Mucosa of stomach (tissue), 1 donor: Measurements from ENCODE around the gene CD9.
A peak's percentile ranks its signal among the peaks of the same experiment; 100 is the strongest.

Source experiments
- H3K27me3 ChIP-seq: one replicate; pipeline ENCODE4 v1.7.0; 2013; ENCODE audit warnings: mild to moderate bottlenecking, low read length; ENCODE audit not compliant: control insufficient read depth, insufficient read depth
- H3K36me3 ChIP-seq: one replicate; pipeline ENCODE4 v1.7.0; 2013; ENCODE audit warnings: low read length; ENCODE audit not compliant: control insufficient read depth, insufficient read depth
- H3K4me1 ChIP-seq: one replicate; pipeline ENCODE4 v1.7.0; 2013; ENCODE audit warnings: mild to moderate bottlenecking, low read length; ENCODE audit not compliant: control insufficient read depth, insufficient read depth
- H3K4me3 ChIP-seq: one replicate; pipeline ENCODE4 v1.7.0; 2013; ENCODE audit warnings: low read length
- H3K9ac ChIP-seq: one replicate; pipeline ENCODE4 v1.7.0; 2013; ENCODE audit warnings: mild to moderate bottlenecking, low read length, moderate library complexity
- H3K9me3 ChIP-seq: one replicate; pipeline ENCODE4 v1.7.0; 2013; ENCODE audit warnings: mild to moderate bottlenecking, low read length, moderate library complexity; ENCODE audit not compliant: control insufficient read depth
- donor health status: Pancreatic carcinoma.

The CD9 gene

GRCh38 chr12:6268484-6269157, 68.4 kb downstream of the CD9 start:
- Histone ChIP-seq H3K27me3 (no peaks in the 10 kb centered on the region), H3K9ac (no peak overlapping the region), H3K36me3 (no peaks in the 10 kb centered on the region), H3K9me3 (no peaks in the 10 kb centered on the region), H3K4me1 (peaks cover 25% of the 10 kb centered on the region), H3K4me3 (no peak overlapping the region)

DNA sequence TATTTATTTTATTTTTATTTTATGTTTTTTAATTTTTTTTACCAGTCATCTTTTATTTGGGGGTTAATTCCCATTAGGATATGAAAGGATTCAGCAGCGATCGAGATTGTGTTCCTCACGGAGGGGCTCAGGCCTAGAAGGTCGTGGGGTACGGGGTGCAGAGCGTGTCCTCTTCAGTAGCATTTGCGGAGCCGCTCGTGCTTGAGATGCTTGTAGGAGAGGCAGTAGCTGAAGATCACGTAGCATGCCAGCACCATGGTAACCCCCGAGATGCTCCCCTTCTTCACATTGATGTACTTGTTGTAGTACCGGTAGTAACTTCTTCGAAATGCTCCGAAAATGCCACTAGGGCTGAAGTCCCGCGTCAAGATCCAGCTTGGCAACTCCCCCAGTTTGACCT, 69.8 kb downstream of the CD9 start:
- Histone ChIP-seq H3K36me3 (no peaks in the 10 kb centered on the region), H3K4me1 (peaks cover 22% of the 10 kb centered on the region), H3K4me3 (no peak overlapping the region), H3K9me3 (no peaks in the 10 kb centered on the region), H3K27me3 (no peaks in the 10 kb centered on the region), H3K9ac (no peak overlapping the region)

DNA sequence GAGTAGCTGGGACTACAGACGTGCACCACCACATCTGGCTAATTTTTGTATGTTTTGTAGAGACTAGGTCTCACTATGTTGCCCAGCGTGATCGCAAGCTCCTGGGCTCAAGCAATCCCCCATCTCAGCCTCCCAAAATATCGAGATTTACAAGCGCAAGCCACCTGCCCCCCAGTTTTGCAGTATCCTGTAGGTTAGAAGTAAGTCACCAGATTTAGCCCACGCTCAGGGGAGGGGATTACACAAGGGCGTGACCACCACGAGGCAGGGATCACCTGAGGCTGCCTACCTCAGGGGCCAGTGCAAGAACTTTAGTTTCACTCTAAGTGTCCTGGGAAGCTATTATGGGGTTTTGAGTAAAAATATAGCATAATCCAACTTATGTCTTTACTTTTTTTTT, 71.1 kb downstream of the CD9 start:
- Histone ChIP-seq H3K9ac (no peak overlapping the region), H3K4me1 (peaks cover 22% of the 10 kb centered on the region), H3K4me3 (no peak overlapping the region)

DNA sequence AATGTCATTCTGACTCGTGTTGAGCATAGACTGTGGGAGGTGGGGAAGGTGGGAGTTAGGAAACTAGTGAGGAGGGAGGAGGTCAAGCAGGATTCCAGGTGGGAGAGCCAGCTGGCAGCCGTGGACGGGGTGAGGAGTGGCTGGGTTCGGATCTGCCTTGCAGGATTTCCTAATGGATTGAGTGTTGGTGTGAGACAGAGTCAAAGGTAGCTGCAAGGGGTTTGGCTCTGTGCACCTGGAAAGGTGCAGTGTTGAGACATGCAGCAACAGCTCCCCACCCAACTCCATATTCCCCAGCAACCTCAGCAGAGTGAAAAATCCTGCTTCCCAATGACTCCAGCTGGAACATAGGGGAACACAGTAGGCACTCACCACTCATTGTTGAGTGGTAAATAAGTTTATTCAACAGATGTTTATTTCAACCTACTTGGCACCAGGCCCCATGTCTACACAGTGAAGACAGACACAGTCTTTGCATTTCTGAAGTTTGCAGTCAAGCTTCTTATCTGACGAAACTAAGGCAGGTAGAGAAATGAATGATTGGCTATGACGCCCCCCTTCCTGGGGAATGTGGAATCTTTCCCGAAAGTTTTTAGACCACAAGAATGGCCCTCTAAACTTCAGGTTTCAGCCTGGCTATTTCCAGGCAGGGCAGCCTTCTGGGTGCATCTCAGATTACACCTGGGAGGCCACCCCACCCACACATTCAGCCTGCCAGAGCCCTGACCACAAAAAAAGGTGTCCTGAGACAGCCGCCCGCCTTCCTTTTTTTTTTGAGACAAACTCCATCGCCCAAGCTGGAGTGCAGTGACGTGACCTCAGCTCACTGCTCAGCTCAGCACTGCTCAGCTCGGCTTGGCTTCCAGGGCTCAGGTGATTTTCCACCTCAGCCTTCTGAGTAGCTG, 72.4 kb downstream of the CD9 start:
- Histone ChIP-seq H3K4me1 (peaks cover 27% of the 10 kb centered on the region), H3K36me3 (no peaks in the 10 kb centered on the region), H3K4me3 (no peak overlapping the region), H3K27me3 (no peaks in the 10 kb centered on the region), H3K9ac (peak overlapping the region; percentile 25), H3K9me3 (no peaks in the 10 kb centered on the region)

More for the DNA sequence above, 71.1 kb downstream of the CD9 start:
- Histone ChIP-seq H3K9me3 (no peaks in the 10 kb centered on the region), H3K27me3 (no peaks in the 10 kb centered on the region), H3K36me3 (no peaks in the 10 kb centered on the region)

GRCh38 chr12:6273205-6273540, 73.0 kb downstream of the CD9 start:
- Histone ChIP-seq H3K9ac (no peak overlapping the region), H3K9me3 (no peaks in the 10 kb centered on the region), H3K27me3 (no peaks in the 10 kb centered on the region), H3K36me3 (no peaks in the 10 kb centered on the region), H3K4me3 (no peak overlapping the region), H3K4me1 (peaks cover 32% of the 10 kb centered on the region)

DNA sequence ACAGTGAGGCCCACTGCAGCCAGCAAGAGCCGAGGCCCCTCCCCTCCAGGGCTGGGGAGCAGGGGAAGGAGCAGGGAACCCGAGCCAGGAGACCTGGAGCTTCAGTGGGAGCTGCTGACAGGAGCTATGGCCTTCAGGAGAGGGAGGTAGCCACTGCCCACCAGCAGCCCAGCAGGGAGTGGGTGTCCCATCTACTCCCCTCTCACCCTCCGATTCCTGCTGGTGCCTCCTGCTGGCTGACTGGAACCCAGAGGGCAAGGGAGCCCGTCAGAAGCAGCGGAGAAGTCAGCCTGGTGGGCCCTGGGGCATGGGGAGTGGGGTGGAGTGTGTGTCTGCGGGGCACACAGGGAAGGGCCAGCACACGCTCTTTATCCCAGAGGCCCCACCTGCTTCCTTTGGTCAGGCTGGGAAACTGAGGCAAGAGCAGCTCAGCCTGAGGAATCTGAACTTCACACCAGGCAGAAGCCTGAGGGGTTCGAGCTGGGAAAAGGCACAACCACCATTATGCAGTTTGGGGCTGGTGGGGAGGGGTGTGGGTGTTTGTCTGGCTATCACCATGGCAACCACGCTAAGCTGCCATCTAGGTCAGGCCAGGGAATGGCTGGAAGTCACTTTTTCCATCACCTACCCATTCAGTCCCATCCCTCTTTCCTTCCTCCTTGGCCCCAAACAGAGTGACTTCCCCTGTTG, 73.5 kb downstream of the CD9 start:
- Histone ChIP-seq H3K9me3 (no peaks in the 10 kb centered on the region), H3K4me3 (no peak overlapping the region), H3K9ac (no peak overlapping the region), H3K4me1 (peaks cover 34% of the 10 kb centered on the region), H3K36me3 (no peaks in the 10 kb centered on the region), H3K27me3 (no peaks in the 10 kb centered on the region)

- H3K27me3 ChIP-seq: no peaks in the 10 kb centered on the region
- peaks cover 42% of the 10 kb centered on the region for H3K4me1 ChIP-seq
- no peaks in the 10 kb centered on the region for H3K36me3 ChIP-seq
- H3K4me3 ChIP-seq: no peak overlapping the region
- H3K9me3 ChIP-seq: no peaks in the 10 kb centered on the region
- H3K9ac ChIP-seq: no peak overlapping the region
These were observed 74.3 kb downstream of the CD9 start for GRCh38 chr12:6274231-6275221.

GRCh38 chr12:6275928-6276887, 76.0 kb downstream of the CD9 start:
- Histone ChIP-seq H3K4me3 (no peak overlapping the region), H3K4me1 (peaks cover 58% of the 10 kb centered on the region), H3K9ac (no peak overlapping the region), H3K9me3 (no peaks in the 10 kb centered on the region), H3K27me3 (no peaks in the 10 kb centered on the region), H3K36me3 (no peaks in the 10 kb centered on the region)

DNA sequence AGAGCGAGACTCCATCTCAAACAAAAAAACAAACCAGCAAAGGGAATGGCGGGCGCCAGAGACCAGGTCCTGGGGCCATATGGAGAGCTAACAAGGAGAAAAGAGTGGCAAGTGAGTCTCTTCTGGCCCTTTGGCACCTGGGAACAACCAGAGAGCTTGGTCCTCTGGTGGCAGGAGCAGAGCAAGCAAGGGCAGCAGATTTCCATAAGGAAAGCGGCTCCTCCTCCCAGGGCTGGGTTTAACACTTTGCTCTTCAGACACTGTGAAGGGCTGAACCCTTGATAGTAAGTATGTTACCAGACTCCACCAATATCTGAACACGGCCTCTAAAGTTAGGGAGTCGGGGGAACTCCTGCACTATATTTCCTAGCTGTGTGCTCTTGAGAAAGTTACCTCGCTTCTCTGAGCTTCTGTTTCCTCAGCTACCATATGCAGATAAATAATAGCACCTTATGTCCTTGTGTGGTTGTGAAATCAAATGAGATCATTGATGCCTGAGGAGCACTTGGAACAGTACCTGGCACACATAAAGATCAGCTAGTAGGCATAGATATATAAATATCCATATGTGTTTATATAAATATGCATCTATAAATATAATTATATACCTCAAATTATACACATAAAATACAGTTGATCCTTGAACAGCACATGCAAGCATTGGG, 76.9 kb downstream of the CD9 start:
- no peak overlapping the region for H3K9ac ChIP-seq
- no peaks in the 10 kb centered on the region for H3K9me3 ChIP-seq
- H3K36me3 ChIP-seq: no peaks in the 10 kb centered on the region
- H3K4me1 ChIP-seq: peaks cover 57% of the 10 kb centered on the region
- H3K4me3 ChIP-seq: no peak overlapping the region
- H3K27me3 ChIP-seq: no peaks in the 10 kb centered on the region

DNA sequence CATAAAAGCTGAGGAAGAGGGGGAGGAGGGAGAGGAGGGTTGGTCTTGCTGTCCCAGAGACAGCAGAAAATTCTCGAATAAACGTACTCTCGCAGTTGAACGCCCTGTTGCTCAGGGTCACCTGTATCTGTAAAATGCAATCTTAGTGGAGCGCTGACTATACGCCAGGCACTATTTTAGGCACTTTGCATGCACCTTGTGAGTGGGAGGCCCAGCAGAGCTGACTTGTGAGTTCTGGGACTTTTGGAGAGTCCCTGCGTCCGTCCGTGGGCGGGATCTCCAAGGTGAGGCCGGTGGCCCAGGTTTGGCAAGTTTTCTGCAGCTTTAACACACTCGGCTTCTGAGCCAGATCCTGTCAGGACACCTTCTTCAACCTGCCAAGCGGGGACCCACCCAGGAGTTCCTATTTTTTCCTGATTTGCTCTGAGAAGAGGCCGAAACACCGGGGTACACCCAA, 77.8 kb downstream of the CD9 start:
- H3K36me3 ChIP-seq: no peaks in the 10 kb centered on the region
- peaks cover 48% of the 10 kb centered on the region for H3K4me1 ChIP-seq
- H3K9ac ChIP-seq: peak overlapping the region; percentile 67
- H3K4me3 ChIP-seq: no peak overlapping the region
- H3K27me3 ChIP-seq: no peaks in the 10 kb centered on the region
- no peaks in the 10 kb centered on the region for H3K9me3 ChIP-seq
